Panc1 (cell line): ENCODE data around the gene PSME3. TPM values are rescaled to one million over a fixed set of nuclear protein-coding genes. Genes with fewer than 3 reads are reported as not detected.

Source experiments
- ATAC-seq: fragments of 200-7000 bp; cut with Tn5 transposase; 2 replicates; pipeline ENCODE4 v1.9.1; 2020; ENCODE audit warnings: mild to moderate bottlenecking, moderate library complexity
- BruUV-seq: library from RNA; stranded (reverse); fragments of 400-500 nt; replicated peaks from 2 replicates; lab custom pipeline; 2021; lab: Mats Ljungman, UMichigan
- CTCF ChIA-PET: fragments of 300-600 bp; sonication (Branson Sonifier 250); formaldehyde crosslinking; loops from one replicate; lab custom pipeline; 2022; ENCODE audit warnings: antibody characterized with exemption; lab: Charles Lee
- POLR2A ChIA-PET: fragments of 300-600 bp; sonication (Branson Sonifier 250); formaldehyde crosslinking; loops from one replicate; lab custom pipeline; 2022; ENCODE audit warnings: antibody characterized with exemption; lab: Charles Lee
- DNase-seq: peaks from one replicate; pipeline ENCODE4 v3.0.0-alpha.2; 2010; ENCODE audit warnings: low read depth, low spot score
- H3K27ac ChIP-seq: 2 replicates; pipeline ENCODE4 v1.5.1; 2011; ENCODE audit warnings: mild to moderate bottlenecking, low read length, inconsistent platforms
- H3K27me3 ChIP-seq: fragments of 200-500 bp; sonication (Bioruptor generic); 2 replicates; pipeline ENCODE4 v1.6.0; 2014; ENCODE audit warnings: low read length, inconsistent platforms; ENCODE audit not compliant: control insufficient read depth, insufficient read depth
- H3K36me3 ChIP-seq: fragments of 200-500 bp; sonication (Bioruptor generic); 2 replicates; pipeline ENCODE4 v1.5.1; 2014; ENCODE audit warnings: inconsistent platforms, mild to moderate bottlenecking, low read length, moderate library complexity; ENCODE audit not compliant: control insufficient read depth, insufficient read depth
- H3K4me1 ChIP-seq: 2 replicates; pipeline ENCODE4 v1.5.1; 2011; ENCODE audit warnings: inconsistent platforms, mild to moderate bottlenecking, low read length, moderate library complexity; ENCODE audit not compliant: control insufficient read depth, insufficient read depth
- H3K4me3 ChIP-seq, 2 experiments: 2 replicates each; pipeline ENCODE4 v1.5.1; 2011 to 2012; ENCODE audit warnings: low read depth in 2 of 2, low read length in 2 of 2, mild to moderate bottlenecking in 2 of 2, inconsistent platforms in 1 of 2, moderate library complexity in 1 of 2
- H3K9me3 ChIP-seq: fragments of 200-500 bp; sonication (Bioruptor generic); 2 replicates; pipeline ENCODE4 v1.5.1; 2014; ENCODE audit warnings: low read depth, mild to moderate bottlenecking, inconsistent platforms, low read length, moderate library complexity; ENCODE audit not compliant: control insufficient read depth, insufficient read depth
- POLR2AphosphoS5 ChIP-seq: IDR thresholded peaks from 2 replicates; pipeline ENCODE4 v1.6.1; 2012; ENCODE audit warnings: mild to moderate bottlenecking, low read depth, low read length, moderate library complexity
- SIN3A ChIP-seq: IDR thresholded peaks from 2 replicates; pipeline ENCODE4 v1.6.1; 2012; ENCODE audit warnings: low read depth, mild to moderate bottlenecking, low read length, moderate library complexity, borderline replicate concordance; ENCODE audit not compliant: insufficient read depth
- TCF7L2 ChIP-seq: IDR thresholded peaks from 2 replicates; pipeline ENCODE4 v1.6.1; 2011; ENCODE audit warnings: mild to moderate bottlenecking, low read depth, low read length, inconsistent platforms
- in situ Hi-C: cut with HindIII; loops from 2 replicates; pipeline ENCODE4 v1.10.0; 2016; ENCODE audit warnings: low sequenced_read_pairs, low pct_unique_long_range_greater_than_20kb
- intact Hi-C: fragments of 100-400 bp; cut with micrococcal nuclease; formaldehyde crosslinking; loops from one replicate; pipeline ENCODE4 v1.10.0; 2022; ENCODE audit not compliant: unreplicated experiment
- total RNA-seq: library from RNA; stranded (reverse); gene quantifications from one replicate; pipeline ENCODE4 v1.2.1, GENCODE V29; 2021; ENCODE audit not compliant: unreplicated experiment
- TF ChIP-seq, protein P1 (sequence below): fragments of 450-650 bp; IDR thresholded peaks from 2 replicates; pipeline ENCODE4 v1.5.1; 2017; ENCODE audit warnings: mild to moderate bottlenecking
- TF ChIP-seq, protein P2 (sequence below), 2 experiments: IDR thresholded peaks; 2 replicates each; pipeline ENCODE4 v1.6.1; 2011 to 2012; ENCODE audit warnings: low read depth in 2 of 2, control low read depth in 1 of 2, low read length in 1 of 2, mild to moderate bottlenecking in 1 of 2, moderate library complexity in 1 of 2; ENCODE audit not compliant: insufficient read depth in 1 of 2

PSME3 gene
- total RNA-seq, 1 experiment from 2014 or later = 110 TPM

DNA sequence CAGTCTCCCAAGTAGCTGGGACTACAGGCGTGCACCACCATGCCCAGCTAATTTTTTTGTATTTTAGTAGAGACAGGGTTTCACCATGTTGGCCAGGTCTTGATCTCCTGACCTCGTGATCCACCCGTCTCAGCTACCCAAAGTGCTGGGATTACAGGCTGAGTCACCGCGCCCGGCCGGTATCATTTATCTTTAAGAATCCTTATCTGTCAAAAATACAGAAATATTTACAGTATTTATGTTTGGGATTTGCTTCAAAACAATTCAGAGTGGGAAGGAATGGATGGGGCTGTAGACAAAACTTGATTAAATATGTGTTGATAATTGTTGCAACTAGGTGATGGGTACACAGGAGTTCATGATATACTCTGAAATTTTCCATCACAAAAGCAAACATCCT, 12.0 kb upstream of the PSME3 start:
- ATAC-seq (no peak), DNase-seq (no peak)
- no peak for TF ChIP-seq TCF7L2
- TF ChIP-seq POLR2AphosphoS5 = no peak
- no peak for TF ChIP-seq SIN3A
- TF ChIP-seq, protein P1, sequence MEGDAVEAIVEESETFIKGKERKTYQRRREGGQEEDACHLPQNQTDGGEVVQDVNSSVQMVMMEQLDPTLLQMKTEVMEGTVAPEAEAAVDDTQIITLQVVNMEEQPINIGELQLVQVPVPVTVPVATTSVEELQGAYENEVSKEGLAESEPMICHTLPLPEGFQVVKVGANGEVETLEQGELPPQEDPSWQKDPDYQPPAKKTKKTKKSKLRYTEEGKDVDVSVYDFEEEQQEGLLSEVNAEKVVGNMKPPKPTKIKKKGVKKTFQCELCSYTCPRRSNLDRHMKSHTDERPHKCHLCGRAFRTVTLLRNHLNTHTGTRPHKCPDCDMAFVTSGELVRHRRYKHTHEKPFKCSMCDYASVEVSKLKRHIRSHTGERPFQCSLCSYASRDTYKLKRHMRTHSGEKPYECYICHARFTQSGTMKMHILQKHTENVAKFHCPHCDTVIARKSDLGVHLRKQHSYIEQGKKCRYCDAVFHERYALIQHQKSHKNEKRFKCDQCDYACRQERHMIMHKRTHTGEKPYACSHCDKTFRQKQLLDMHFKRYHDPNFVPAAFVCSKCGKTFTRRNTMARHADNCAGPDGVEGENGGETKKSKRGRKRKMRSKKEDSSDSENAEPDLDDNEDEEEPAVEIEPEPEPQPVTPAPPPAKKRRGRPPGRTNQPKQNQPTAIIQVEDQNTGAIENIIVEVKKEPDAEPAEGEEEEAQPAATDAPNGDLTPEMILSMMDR = no peak
- TF ChIP-seq, protein P2, sequence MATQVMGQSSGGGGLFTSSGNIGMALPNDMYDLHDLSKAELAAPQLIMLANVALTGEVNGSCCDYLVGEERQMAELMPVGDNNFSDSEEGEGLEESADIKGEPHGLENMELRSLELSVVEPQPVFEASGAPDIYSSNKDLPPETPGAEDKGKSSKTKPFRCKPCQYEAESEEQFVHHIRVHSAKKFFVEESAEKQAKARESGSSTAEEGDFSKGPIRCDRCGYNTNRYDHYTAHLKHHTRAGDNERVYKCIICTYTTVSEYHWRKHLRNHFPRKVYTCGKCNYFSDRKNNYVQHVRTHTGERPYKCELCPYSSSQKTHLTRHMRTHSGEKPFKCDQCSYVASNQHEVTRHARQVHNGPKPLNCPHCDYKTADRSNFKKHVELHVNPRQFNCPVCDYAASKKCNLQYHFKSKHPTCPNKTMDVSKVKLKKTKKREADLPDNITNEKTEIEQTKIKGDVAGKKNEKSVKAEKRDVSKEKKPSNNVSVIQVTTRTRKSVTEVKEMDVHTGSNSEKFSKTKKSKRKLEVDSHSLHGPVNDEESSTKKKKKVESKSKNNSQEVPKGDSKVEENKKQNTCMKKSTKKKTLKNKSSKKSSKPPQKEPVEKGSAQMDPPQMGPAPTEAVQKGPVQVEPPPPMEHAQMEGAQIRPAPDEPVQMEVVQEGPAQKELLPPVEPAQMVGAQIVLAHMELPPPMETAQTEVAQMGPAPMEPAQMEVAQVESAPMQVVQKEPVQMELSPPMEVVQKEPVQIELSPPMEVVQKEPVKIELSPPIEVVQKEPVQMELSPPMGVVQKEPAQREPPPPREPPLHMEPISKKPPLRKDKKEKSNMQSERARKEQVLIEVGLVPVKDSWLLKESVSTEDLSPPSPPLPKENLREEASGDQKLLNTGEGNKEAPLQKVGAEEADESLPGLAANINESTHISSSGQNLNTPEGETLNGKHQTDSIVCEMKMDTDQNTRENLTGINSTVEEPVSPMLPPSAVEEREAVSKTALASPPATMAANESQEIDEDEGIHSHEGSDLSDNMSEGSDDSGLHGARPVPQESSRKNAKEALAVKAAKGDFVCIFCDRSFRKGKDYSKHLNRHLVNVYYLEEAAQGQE (IDR thresholded peaks at IDR 0.05; ENCODE audit: insufficient read depth in 1 of 2, low read depth in 2 of 2, low read length in 1 of 2) = no peak
- intact Hi-C loops (no loop called here), in situ Hi-C loops (no loop called here)
- no peaks in the 10 kb centered on the region for H3K27me3 ChIP-seq
- BruUV-seq = no TSS peak
- no peak overlapping the region for H3K4me3 ChIP-seq
- H3K4me1 ChIP-seq = peaks cover 7% of the 10 kb centered on the region
- CTCF ChIA-PET = no interaction called here
- H3K27ac ChIP-seq = no peak overlapping the region
- H3K36me3 ChIP-seq = no peaks in the 10 kb centered on the region; the same call in none of the 2 replicates
- POLR2A ChIA-PET = no interaction called here
- H3K9me3 ChIP-seq = no peaks in the 10 kb centered on the region

DNA sequence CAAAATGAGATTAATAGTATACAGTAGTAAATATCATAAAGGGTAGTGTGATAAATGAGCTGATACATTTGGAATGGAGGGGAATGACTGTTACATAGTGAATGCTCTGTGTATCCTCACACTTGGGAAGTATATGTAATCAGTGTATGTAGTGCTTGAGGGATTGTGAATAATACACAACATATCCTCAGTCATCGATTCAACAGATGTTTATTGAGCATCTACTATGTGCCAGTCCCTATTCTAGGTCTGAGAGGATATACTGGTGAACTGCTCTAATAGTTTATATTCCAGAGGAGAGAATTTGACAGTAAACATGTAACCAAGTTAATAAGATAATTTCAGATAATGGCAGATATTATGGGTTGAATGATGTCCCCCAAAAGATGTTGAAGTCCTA, 5.7 kb upstream of the PSME3 start:
- no peak for DNase-seq
- Histone ChIP-seq H3K36me3 (no peaks in the 10 kb centered on the region; the same call in 1 of the 2 replicates), H3K4me1 (peaks cover 10% of the 10 kb centered on the region), H3K27me3 (no peaks in the 10 kb centered on the region), H3K27ac (no peak overlapping the region), H3K9me3 (no peaks in the 10 kb centered on the region), H3K4me3 (no peak overlapping the region)
- CTCF ChIA-PET = no interaction called here
- no peak for TF ChIP-seq SIN3A
- no peak for TF ChIP-seq TCF7L2
- no peak for ATAC-seq
- BruUV-seq = no TSS peak
- POLR2A ChIA-PET = interaction anchor here (0.6 kb wide), 1 partner anchor 129 kb away, joined by 6 read pairs; no protein-coding TSS in a partner anchor
- in situ Hi-C loops = no loop called here
- intact Hi-C loops = no loop called here

DNA sequence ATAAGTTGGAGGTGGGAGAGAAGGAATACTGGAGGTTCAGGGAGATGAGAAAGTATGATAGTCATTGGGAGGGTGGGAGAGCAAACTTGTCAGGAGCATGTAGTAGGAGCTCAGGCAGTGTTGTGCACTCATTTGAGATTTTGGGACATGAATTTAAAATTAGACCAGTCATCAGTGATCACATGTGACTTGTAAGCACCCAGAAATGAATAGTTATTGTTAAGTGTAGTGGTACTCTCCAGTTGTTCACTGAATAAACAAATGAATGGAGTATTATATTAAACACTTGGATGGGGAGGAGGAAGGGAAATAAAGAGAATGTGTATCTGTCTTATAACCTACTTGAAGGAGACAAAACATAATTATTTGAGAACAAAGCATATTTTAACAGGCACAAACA, 2.2 kb upstream of the PSME3 start:
- H3K27ac ChIP-seq = no peak overlapping the region
- peaks cover 5% of the 10 kb centered on the region; the same call in 1 of the 2 replicates for H3K36me3 ChIP-seq
- H3K4me3 ChIP-seq = no peak overlapping the region
- ChIA-PET CTCF (no interaction called here), POLR2A (no interaction called here)
- peaks cover 8% of the 10 kb centered on the region; the same call in 1 of the 2 replicates for H3K4me1 ChIP-seq
- ATAC-seq = no peak
- H3K9me3 ChIP-seq = no peaks in the 10 kb centered on the region
- TF ChIP-seq POLR2AphosphoS5 (no peak), SIN3A (no peak), TCF7L2 (no peak)
- TF ChIP-seq, protein P2 (IDR thresholded peaks at IDR 0.05; ENCODE audit: insufficient read depth in 1 of 2, low read depth in 2 of 2, low read length in 1 of 2) = no peak
- TF ChIP-seq, protein P1 = no peak
- no peak for DNase-seq
- in situ Hi-C loops = no loop called here
- intact Hi-C loops = no loop called here
- H3K27me3 ChIP-seq = no peaks in the 10 kb centered on the region
- BruUV-seq = no TSS peak
